ENCODE measurements around the gene SLC24A4.

The SLC24A4 gene

DNA sequence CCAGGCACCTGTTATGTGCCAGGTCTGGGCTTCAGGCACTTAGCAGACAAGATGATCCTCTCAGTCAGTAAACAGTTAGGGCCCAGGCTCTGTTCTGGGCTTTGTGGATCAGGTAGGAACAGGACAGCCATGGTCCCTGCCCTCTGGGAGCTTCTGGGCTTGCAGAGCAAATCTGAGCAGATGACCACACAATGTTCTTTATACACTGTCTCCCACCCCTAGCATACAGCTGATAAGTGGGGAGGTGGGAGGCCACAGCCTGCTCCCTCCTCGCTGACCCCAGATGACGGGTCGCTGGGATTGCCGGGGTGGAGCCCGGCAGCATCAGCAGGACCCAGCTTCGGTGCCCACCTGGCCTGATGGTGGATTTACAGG lies 137.6 kb downstream of the SLC24A4 start:
- no peak for DNase-seq

DNA sequence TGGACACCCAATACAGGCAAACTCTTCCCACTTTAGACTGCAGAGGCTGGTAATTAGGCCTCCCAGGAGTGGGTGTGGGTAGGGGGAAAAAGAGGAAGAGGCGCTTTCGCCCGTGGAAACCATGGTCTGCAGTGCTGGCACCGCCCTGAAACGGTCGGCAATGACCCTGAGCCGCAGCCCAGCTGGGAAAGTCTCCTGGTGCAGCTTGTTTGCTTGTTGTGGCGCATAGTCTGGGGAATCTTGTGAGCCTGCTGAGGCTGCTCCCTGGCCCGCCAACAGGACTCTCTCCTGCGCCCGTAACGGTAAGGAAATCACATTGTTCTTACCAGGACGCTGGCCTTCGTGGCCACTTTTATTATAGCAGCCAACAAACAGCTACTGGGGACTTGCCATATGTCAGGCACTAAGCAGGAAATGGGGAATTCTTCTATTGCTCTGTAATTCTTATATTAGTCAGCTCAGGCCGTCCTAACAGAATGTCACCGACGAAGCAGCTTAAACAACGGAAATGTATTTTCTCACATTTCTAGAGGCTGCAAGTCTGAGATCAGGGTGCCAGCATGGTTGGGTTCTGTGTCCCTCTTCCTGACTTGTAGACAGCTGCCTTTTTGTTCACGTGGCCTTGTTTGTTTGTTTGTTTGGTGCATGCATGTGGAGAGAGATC lies 138.1 kb downstream of the SLC24A4 start:
- DNase-seq, result no peak

DNA sequence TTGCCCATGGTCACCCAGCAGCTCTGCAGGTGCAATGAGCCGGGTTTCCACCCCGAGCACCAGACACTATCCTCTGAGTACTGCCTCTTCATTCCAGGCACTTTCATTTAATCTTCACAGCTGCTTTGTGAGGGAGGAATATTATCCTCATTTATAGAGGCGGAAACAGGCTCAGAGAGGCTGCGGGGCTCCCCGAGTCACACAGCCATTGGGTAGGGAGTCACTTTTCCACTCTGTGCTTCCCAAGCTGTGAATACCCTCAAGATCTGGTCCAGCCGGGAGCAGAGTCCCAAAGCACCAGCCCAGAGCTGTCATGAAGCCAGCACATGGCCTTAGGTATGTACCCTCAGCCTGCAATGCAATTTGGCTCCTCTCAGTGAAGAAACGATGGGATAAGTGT lies 138.9 kb downstream of the SLC24A4 start:
- no peak for DNase-seq

DNA sequence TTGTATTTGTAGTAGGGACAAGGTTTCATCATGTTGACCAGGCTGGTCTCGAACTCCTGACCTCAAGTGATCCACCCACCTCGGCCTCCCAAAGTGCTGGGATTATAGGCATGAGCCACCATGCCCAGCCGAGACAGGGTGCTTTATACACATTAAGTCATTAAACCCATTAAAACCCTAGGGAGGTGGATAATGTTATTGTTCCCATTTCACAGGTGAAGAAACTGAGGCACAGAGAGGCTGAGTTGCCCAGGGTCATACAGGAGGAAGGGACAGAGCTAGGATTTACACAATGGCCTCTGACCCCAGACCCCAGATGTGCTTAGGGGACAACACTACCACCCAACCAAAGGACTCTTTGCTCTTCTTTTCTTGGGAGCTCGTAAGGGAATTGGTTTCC lies 139.6 kb downstream of the SLC24A4 start:
- DNase-seq, result no peak

DNA sequence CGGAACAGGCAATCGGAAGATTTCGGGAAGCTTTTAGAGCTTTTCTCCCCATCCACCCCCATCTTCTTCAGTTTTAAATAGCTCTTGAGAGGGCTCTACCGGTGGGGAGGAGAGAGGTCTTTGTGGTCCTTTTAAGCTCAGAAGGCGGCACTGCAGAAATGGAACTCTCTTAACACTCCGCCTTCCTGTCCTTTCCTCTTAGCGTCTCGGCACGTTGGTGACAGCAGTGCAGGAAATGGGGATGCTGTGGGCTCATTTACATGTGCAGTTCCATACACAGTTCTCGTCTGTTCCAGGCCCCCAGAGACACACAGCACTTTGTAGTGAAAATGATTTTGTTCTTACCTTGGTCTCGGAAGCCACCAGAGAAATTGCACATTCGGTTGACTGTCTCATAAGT lies 140.2 kb downstream of the SLC24A4 start:
- no peak for DNase-seq

DNA sequence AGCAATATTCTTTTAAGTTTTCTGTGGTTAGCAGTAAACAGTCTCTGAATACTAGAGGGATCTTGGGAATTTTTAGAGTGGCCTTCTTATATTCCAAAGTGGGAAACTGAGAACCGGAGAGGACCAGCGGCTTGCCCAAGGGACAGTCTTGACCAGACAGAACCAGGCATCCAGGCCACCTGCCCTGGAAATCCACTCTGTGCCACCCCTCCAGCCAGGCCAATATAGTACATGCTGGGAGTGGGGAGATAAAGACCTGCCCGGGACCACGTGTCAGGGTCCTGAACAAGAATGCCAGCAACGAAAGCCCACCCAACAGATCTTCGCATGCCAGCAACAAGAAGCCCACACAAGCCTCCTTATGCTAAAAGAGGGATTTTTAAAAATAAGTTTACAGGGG lies 141.2 kb downstream of the SLC24A4 start:
- DNase-seq, result no peak

DNA sequence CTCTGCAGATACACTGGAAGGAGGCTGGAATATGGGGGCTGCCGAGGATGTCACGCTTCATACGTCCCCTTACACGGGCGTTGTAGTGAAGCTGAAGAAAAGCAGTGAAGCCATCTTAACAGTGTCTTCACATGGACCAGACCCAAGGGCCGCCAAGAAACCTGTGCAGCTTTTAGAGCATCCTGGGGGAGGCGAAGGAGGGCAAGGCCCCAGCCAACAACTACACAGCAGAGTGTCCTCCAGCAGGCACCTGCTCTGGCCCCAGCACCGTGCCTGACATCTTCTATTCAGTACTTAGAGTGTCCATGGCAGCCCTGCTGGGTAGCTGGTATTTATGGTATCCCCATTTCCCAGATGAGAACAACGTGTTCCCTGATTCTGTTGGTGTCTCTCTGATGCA lies 141.8 kb downstream of the SLC24A4 start:
- no peak for DNase-seq

DNA sequence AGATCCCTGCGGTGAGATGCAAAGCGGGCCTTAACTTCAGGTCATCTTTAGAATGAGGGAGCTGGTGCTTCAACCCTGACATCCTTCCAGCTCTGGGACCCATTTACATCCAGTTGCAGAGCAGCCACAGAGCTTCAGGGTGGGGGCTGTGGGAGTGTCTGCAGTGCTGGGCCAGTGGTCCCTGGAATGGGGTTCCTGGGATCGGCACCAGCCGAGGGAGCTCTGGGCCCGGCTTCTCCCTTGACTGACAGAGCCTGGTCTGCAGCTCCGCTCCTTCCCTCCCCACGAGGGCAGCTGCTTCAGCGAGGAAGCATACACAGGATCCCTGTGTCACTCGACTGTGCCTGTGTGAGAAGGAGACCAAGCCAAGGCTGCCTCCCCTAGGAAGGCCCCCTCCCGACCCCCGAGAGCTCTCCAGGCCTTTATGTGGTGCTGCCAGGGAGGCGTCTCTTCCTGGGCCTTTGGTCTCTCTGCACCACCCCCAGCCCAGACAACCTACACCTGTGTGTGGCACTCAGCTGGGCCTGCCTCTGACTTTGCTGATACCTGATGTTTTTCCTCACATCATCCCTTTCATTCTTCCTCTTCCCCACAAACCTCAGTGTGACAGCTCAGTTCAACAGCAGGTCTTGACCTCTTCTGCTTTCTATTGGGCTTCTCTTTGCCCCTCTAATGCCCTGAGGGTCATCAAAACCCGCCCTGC lies 142.5 kb downstream of the SLC24A4 start:
- DNase-seq, result no peak

DNA sequence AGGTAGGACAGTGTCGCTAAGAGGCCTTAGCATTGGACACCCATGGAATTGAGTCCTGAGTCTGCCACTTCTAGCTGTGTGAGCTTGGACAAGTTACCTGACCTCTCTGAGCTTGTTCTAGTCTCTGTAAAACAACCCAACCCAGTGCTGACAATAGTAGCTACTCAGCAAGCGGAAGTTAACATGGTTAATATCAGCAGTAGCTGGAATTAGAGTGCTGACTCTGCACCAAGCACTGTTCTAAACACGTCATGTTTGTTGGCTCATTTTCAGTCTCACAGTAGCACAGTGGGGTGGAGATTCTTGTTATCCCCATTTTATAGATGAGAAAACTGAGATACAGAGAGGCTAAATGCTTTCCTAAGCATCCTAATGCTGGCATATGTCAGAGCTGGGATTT lies 143.1 kb downstream of the SLC24A4 start:
- DNase-seq, result no peak

DNA sequence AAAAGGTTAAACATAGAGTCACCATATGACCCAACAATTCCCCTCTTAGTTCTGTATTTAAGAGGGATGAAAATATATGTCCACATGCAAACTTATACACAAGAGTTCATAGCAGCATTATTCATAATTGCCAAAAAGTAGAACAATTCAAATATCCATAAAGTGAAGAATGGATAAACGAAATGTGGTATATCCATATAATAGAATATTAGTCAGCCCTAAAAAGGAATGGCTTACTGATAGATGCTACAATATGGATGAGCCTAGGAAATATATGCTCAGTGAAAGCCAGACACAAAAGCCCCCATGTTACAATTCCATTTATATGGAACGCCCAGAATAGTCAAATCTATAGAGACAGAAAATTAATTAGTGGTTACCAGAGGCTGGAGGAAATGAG lies 146.6 kb downstream of the SLC24A4 start:
- DNase-seq, result no peak

DNA sequence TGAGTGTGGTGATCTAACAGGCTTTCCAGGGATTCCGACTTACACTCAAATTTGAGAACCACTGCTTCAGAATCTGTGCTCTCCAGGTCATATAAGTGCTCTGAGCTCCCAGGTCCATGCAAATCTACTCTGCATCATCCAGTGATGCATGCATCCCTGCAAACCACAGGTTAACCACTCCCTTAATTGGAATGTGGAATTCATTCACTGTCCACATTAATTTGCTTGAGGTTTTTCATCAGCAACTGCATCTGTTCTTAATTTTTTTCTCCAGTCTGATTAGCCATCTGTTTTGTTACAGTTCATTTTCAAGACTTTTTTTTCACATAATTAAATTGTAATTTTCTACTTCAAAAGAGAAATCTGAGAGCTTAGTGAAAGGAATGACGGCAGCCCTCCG lies 147.2 kb downstream of the SLC24A4 start:
- peak in 1 of 2 experiments; percentile 23 for DNase-seq

DNA sequence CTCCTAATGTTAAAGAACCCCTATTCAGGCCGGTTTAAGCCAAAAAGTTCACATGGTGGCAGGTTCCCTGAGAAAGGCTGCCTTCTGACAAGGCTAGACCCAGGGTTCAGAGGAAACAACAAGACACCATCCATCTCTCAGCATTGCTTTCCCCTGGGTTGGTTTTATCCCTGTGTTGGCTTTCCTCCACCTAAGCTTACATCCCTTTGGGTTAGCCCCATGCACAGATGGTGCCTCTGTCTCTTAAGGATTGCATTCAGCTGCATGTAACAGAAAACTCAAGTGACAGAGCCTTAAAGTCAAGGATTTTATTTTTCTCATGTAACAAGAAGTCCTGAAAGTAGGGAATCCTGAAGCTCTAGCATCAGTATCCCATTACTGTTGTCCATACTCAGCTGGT lies 147.8 kb downstream of the SLC24A4 start:
- peak; percentile 12 to 66 for DNase-seq

DNA sequence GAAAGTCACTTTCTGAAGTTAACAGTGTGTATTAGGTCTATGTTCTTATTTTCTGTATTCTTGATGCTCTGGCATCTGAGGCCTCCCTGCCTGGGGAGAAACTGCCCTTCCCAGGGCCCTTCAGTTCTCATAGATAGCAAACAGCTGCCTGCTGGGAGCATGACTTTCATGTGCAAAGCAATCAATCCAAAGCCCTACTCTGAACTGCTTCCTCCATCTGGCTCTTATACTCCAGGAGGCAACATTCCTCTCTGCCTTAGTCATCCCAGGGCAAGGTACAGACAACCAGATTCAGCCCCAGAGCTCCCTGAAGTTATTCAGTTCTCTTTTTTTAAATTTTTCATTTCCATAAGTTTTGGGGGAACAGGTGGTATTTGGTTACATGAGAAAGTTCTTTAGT lies 149.0 kb downstream of the SLC24A4 start:
- DNase-seq, result peak in 1 of 2 experiments; percentile 47

DNA sequence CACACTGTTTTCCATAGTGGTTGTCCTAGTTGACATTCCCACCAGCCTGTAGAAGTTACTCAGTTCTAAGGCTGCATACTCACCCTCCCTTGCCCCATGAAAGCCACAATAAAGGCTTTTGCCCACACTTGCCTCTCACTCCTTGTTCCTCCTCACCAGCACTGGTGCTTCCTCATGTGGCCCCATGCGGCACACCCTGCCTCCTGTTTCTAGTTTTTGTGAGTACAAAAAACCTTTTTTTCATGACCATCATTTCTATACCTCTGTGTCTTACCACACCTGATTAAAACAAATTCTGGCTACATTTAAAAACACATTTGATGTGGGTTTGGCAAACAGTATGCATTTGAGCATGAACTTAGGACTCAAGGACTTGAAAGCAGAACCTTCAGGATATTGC lies 149.9 kb downstream of the SLC24A4 start:
- no peak for DNase-seq

DNA sequence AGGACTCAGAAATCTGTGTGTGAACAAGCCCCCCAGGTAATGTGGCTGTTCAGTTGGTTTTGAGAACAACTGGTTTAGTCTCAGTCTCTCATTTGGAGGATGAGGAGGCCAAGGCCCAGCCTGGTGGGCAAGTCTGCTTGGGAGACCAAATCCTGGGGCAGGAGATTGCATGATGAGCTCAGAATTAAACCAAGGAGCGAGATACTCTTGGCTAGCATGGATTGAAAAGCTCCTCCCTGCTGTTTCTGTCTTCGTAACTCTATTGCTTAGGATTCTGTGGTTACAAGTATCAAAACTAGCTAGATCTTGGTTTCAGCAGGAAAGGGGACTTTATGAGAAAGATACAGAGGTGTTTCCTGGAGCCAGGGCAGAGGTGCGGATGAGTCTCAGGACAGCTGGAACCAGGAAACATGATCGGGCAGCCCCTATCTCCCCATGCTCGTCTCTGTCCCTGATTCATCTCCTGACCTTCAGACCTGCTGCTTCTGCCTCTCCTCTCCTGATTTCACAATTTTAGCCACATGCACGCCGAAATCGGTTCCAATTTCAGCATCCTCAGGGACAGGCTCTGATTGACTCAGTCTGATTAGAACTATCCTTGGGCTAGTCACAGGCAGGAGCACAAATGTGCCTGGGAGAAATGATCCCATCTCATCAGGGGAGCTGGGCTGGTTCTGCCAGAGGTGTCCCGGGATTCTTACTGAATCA lies 150.4 kb downstream of the SLC24A4 start:
- DNase-seq, result no peak

DNA sequence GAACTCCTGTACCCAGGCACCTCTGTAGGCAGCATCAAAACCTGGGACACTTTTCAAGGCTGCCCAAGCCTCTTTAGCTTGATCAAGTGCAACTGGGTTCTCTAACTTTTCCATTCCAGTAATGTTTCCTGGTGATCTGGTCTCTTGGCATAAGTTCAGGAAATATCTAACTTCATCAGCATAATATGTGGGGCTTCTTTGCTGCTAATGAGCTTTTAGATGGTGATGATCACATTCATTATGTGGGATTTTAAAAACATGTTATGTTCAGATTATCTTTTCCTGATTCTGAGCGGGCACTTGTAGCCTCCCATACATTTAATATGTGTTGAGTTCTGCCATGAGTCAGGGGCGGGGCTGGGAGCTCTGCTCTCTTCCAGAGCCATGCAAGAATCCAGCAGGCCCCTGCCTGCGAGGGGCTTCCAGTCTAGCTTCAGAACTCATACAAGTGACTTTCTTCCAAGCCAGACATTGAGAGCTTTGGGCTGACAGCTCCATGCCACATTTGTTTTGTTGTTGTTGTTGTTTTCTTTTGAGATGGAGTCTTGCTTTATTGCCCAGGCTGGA lies 151.1 kb downstream of the SLC24A4 start:
- no peak for DNase-seq

DNA sequence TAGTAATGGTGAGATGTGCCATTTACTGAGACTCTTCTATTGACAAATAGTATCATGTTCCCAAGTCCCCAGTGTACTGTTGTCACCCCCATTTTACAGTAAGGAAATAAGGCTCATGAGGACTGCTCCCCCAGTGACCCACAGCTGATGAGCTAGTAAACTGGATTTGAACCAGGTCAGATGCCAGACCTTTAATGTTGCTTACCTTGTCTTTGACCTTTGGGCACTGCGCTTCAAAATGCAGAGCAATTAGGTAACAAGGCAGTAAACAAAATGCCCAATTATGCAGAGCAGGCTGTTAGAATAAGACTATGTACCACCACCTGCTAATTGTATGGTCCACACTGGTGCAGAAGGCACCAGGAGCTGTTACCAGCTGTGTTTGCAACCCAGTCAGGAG lies 152.1 kb downstream of the SLC24A4 start:
- DNase-seq, result no peak

DNA sequence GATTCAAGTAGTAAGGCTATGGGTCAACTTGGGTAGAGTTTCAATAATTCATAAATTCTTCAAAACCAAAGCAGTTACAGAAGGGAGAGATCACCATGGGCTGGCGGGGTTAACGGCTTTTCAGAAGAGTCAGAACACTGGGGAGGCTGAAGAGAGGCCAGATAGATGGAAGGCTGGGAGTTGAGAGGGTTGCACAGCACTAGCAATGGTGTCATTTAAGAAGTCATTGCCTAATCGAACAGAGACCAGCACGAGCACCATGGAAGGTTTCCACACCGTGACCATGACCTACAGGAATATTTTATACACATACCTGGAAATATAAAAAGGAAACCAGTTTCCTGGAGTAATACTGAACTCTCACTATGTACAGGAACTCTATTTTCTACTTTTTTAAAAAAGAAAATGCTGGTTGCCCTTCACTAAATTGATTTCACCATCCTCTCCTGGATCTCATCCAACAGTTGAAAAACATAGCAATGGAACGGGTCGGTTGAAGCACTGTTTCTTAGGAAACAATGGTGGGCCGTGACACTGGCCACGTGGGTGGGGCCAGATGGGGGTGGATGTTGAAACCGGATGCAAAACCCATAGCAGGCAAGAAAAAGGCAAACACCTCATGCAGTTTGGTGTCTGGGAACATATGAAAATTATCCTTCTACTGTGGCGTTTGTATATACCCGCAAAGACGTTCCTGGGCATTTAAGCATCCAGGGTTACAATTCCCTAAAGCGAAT lies 152.7 kb downstream of the SLC24A4 start:
- no peak for DNase-seq

DNA sequence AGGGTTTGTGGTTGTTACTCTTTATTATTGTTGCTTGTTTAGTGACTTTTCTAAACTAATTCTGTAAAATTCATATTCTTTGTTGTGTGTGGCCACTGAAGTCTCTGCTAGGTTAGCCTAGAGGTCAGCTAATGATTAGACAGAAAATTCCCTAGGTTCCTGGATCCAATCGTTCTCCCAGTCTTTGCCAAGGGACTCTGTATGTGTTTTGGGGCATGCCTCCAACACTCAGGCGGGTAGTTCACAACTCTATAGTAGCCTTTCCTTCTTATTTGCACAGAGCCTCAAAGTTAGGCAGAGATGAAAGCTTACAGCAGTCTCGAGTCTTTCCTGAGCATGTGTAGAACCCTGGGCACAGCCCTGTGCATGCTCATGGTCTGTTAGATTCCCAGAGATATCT lies 157.9 kb downstream of the SLC24A4 start:
- no peak for DNase-seq

DNA sequence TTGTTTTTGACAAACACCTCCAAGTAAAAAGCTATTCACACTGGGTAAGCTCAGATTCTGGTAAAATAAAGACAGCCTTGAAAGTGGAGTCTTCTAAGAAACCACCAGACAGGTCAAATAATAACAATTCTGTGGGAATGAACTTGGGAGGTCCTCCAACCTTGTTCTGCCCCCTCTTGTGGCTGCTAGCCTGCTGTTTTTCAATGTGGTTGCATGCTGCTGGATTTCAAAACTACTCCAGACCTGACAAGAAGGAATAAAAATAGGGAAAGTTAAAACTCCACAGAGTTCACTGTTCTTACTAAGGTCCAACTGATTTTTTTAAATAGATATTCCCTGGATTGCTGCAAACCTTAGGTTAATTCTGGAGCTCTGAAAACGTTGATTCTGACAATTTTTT lies 158.4 kb downstream of the SLC24A4 start:
- DNase-seq, result peak in 1 of 2 experiments; percentile 17

DNA sequence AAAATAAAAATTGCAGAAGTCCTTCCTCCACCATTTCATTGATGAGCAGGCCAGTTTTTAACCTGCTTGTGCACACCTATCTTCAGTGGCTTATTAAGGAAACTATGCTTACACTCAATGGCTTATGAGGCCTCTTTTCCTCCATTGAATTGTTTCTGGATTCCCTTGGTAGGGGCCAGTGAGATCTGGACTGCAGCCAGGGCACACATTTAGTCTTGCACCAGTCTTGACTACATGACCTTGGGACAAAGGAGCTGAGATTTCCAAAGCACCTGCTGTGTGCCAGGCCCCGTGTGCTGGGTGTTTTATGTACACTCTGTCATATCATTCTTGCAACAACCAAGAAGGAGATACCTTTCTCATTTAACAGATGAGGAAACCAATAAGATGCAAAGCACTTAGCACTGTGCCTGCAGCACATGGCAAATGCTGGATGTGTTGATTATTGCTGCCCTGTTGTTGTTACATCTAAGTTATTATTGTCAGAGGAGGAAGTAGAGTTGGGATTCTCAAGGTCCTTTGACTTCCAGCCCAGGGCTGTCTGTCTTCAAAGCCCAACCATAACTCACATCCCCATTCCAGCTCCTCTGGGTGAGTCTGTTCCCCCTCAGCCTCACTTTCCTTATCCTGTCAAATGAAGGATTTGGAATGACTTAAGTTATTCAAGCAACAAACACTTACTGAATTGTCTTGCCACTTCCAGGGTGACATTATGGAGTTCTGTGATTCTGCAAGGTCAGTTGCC lies 159.0 kb downstream of the SLC24A4 start:
- DNase-seq, result no peak

DNA sequence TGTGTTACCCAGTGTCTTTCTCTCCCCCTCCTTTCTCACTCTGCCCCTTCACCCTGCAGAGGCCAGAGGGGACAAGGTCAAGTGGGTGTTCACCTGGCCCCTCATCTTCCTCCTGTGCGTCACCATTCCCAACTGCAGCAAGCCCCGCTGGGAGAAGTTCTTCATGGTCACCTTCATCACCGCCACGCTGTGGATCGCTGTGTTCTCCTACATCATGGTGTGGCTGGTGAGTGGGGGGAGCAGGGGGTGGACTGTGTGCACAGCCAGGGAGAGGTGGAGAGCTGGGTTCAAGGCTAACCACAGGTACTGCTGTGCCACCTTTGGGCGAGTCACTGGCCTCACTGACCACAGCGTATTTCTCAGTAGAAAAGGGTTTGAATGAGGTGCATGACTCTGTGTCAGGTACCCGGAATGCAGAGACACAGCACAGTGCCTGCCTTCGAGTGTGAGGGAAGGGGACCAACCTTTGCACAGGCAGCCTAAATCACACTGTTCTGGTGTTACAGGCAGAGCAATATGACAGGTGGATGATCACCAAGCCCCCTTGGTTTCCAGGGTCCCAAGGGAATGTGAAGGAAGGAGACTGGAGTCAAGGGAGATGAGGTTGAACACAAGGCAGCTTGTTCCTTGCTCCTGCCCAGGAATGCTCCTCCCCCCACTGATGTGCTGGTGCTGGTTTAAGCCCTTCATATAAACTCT lies 159.8 kb downstream of the SLC24A4 start:
- DNase-seq, result no peak

Data from NCI-H524 (cell line).